ENCODE data around the gene AHNAK.
"Not testable (repeated sequence)": the region's sequence is repeated elsewhere in the genome, so short reads cannot be mapped to it uniquely, and the experiment has no call there.

AHNAK gene

DNA sequence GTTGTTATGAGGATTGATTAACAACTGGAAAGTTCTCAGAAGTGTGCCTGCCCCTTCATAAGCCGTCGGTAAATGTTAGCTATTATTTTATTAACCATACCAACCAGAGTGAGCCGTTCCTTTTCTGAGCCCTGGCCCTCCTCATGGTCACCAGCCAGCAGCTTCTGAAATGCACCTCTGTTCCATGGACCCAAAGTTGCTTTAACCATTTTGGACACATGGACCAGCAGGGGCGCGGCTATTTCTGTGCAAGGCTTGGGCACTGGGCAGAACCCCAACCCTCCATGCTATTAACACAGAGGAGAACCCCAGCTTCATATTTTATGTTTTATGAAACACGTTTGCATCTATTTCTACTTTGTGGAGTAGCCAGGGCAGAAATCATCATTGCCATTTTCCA, 146.3 kb downstream of the AHNAK start:
- no peak for DNase-seq

DNA sequence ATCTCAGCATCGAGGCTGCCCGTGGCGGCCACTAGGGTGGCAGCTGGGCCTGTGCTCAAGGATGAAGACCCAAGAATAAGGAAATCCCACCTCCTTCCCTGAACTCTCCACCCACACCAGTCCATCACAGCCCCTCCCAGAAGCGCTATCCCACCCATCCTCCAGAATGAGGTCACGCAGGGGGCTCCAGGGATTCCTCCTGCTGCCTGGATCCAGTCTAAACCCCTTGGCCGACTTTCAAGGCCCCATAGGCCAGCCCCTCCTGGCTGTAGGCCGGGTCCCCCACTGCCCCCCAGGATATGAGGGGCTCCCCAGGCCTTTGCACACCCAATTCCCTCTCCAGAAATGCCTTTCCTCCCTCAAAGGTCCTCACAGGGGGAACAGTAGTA, 146.7 kb downstream of the AHNAK start:
- DNase-seq = no peak

DNA sequence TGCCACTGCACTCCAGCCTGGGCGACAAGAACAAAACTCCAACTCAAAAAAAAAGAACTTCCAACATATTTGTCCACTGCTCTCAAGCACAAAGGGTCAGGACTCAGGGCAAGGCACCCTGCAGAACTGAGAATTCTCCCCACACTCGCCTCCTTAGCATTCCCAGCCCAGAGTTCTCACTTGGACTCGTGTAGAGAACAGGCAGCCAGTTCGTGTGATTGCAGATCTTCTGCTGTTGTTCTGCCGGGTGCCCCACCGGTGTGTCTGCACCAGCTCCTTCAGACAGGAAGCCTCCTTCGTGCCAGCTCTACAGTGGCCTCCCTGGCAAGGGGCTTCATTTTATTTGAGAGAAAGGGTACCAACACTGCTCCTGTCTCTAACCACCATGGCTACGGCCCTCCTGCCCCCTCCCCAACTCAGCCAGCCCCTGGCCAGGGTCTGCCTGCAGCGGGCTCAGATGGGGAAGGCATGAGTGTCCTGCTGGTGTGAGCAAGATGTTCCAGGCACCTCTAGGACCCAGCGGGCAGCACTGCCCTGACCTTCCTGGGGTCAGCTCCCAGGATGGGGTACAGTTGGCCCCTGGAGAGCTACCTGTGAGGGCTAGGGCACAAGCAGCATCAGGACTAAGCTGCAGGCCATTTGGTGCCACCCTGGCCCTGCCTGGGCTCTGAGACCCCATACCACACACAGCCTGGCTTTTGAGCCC, 147.3 kb downstream of the AHNAK start:
- no peak for DNase-seq

DNA sequence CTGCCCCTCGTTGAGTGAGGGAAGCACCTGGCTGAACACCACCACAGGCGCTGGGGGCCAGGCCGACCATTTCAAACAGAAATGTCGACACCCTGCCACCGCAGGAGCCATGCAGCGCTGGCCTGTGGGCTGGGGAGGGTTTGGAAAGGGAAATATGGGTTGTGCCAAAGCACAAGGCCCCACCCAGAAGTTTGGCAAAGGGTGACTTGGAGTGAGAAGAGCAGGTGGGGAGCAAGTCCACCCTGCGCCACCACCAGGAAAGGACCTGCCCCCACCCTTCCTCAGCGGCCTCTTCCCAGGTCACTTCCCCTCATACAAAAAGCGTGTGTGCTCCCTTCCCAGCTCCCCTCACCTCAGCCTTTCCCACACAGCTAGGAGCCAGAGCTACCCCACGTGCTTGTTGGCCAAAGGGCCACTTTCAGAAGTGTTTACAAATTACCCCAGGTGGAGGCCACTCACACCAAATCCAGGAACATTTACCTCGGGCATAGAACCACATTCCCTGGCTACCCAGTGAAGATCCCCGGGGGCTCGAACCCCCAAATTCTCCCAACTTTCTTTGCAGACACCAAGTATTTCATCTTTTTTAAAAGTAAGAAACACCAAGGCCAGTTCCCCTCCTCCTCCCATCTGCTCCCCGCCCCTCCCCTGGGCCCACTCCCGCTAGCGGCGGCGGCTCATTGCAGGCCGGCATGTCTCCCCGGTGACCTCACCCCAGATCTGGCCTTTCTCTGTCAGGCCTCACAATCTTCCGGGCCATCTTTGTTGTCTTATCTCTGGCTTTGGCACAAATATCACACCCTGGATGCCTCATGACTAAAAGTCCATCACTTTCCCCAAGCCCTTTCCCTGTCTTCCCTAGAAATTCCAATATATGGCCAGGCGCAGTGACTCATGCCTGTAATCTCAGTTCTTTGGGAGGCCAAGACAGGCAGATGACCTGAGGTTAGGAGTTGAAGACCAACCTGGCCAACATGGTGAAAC, 148.3 kb downstream of the AHNAK start:
- no peak for DNase-seq

DNA sequence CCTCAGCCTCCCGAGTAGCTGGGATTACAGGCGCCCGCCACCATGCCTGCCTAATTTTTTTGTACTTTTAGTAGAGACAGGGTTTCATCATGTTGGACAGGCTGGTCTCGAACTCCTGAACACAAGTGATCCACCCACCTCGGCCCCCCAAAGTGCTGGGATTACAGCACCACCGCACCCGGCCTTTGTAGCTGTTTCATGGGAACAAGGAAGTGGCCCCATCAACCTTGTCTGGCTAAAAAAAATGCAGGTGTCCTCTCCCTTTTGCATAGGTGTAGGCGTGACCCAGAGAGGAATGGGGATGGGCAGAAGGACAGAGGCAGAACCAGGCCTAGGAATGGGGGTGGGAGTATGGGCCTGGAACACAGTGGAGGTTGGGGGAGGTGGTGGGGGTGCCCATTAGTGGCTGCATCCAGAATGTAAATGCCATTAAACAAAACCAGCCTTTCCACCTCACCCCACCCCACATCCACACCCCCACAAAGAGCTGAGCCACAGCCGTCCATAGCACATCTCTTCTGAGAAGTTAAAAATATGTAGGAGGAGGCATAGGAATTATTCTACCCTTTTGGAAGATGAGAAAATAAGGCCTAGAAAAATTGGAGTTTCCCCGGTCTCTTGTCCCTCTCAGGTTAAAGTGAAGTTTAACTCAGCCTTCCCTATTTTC, 150.6 kb downstream of the AHNAK start:
- no peak for DNase-seq

DNA sequence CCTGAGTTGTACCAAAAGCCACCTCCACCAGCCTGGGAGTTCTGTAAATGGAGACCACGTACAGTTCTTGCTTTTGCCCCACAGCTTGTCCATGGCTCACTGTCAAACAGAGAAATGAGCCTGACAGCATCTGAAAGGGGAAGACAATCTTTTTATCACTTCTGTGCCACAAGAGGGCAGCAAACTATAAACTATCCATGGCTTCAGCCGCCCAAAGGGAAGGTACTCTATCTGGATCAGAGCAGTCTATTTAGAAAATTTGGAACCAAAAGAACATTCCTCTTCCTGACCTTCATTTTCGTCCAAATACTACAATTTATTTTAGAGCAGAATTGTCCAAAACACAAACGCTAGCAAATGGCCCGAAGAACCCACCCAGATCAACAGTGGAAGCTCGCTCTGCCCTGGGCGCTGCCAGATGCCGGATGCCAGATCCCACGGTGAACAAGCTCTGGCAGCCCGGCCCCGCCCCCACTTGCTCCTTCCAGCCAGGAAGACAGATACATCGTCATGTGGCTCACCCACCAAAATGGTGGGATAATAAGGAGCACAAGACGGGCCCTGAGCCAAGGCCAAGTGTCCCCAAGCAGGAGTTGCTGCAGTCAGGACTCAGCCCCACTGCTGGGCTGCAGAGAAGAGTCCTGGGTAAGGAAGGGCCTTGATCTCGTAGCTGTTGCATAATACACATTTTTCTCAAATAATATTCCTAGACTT, 151.6 kb downstream of the AHNAK start:
- DNase-seq = peak in 1 of 4 experiments; percentile 13

DNA sequence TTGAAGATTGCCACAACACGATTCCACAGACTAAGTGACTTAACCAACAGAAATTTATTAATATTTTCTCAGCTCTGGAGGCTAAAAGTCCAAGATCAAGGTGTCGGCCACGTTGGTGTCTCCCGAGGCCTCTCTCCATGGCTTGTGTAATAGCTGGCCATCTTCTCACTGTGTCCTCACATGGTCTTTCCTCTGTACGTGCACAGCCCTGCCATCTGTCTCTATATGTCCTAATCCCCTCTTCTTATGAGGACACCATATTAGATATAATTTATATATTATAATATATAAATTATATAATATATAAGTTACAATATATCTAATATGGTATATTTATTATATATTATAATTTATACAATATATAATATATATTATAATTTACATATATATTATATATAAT, 152.9 kb downstream of the AHNAK start:
- no peak for DNase-seq

DNA sequence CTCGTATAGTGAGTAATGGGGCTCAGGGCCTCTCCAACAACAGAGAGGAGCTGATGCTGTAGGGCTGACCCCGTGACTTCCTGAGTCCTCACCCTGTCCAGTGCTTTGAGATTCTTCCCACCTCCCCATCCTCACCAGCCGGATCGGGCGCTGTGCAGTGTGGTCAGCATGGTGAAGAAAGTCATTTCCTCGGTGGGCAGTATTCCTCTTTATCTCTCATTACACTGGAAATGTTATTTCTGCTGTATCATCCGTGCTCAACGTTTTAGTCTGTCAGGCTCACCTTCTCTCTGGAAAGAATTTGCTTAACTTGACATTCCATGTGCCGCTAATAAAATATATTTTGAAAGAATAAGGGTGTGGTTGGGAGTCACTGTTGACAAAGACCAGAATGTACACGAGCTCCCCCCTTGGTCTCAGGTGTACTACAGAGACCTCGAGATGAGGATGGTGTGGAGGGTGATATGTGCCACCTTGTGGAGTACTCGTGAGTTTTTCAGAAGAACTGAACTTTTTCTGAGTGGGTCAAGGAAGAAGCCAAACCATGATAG, 153.5 kb downstream of the AHNAK start:
- DNase-seq = no peak

DNA sequence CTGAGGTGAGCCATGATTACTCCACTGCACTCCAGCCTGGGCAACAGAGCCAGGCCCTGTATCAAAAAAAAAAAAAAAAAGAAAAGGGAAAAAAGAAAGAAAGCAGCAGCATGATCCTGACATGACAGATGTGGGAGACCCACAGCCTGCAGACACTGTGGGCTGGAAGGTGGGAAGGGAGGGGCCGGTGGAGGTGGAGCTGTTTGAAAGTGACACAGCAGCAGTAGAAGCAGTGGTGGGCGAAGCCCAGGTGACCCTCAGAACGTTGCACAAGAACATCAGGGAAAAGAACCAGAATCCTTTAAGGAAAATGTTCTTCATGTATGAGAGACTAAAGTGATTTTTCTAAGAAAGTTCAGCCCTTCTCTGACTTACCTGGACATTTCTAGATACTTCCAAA, 154.1 kb downstream of the AHNAK start:
- DNase-seq = no peak

DNA sequence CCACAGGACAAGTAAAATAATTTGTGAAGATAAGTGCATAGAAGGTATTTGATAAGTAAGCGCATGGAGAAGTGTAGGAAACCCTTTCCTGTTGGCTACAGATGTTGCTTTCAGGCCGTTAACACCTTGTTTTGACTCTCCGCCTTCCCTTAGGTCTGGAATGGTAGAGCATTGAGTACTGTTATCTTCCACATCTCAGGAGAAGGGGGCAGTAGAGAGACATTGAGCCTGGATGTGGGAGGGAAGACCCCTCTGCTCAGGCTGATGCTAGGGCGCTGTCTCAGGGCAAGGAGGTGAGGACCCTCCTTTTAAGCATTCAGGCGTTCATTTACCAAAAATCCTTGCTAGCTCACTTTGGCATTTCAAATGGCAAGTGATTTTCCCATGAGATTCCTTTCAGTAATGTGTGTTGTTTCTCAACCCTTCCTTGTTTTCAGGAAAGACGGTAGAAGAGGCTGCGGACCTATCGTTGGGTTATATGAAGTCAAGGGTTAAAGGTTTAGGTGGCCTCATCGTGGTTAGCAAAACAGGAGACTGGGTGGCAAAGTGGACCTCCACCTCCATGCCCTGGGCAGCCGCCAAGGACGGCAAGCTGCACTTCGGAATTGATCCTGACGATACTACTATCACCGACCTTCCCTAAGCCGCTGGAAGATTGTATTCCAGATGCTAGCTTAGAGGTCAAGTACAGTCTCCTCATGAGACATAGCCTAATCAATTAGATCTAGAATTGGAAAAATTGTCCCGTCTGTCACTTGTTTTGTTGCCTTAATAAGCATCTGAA, 154.8 kb downstream of the AHNAK start:
- DNase-seq = no peak

DNA sequence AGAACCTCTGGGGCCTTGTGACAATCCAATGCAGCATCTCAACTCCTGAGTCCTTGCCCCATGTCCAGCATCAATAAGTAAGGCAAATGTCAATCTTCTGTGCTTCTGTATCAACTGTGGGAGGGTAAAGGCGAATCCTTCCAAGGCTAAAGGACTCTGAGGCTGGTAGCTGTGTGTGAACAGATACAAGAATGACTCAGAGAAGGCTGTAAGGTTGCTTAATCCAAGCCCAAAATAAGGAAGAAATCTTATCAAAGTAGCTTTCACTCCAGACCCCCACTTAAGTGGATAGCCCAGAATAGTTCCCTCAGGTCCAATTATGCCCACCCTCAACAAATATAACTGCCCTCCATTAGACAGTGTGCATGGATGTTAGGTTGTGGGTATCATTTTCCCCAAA, 155.9 kb downstream of the AHNAK start:
- DNase-seq = no peak

DNA sequence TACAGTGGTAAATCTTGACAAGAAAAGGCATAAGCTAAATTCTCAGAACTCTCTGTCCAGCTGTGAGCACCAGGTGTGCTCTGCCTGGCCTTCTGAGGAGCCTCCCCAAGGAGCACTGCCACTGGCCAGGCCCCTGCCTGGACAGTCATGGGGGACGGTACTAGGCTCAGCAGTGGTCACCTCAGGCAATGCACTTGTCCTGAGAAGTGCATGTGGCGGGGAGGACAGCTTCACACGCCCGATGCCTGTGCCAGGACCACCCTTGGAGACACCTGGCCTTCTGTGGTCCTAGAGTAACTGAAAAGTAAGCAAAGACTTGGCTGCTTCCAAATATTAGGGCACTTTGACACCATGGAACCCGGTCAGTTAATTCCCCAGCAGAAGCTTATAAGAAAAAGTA, 156.4 kb downstream of the AHNAK start:
- DNase-seq = no peak

DNA sequence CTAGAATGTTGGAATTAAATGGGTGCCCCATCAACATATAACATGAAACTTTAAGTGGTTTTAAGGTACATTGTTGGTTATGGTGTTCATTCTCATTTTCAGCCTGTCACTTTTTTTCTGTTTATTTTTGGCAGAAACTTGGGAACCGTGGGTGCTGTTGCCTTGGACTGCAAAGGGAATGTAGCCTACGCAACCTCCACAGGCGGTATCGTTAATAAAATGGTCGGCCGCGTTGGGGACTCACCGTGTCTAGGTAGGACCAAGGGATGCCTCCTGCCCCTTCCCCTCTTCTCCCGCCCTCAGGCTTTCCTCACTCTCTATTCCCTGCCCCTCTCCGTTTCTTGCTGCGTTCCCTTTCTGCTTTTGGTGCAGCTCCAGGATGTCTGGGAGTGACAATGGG, 157.6 kb downstream of the AHNAK start:
- no peak for DNase-seq

DNA sequence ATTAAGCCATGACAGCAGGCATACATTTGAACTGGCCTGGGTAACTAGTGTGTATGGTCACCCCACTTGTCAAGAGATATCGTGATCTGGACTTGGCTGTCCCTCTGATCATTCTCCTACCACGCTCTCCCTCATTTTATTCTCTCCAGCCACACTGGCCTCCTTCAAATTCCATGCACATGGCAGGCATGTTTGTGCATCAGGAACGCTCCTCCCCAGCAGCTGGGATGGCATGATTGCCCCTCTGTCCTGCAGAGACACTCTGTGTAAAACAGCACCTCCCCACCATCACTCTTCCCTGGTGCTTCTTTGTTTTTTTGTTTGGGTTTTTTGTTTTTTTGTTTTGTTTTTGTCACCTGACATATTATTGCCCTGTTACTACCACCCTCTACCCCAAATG, 159.2 kb downstream of the AHNAK start:
- DNase-seq = no peak

DNA sequence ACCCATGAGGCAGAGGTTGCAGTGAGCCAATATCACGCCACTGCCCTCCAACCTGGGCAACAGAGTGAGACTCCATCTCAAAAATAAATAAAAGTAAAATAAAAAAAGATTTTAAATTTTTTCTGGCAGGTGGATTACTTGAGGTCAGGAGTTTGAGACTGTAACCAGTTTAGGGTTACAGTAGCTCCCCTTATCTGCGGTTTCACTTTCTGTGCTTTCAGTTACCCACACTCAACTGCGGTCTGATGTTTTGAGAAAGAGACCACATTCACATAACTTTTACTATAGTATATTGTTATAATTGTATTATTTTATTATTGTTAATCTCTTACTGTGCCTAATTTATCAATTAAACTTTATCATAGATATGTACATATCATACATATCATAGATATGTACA, 160.5 kb downstream of the AHNAK start:
- DNase-seq = not testable (repeated sequence)

DNA sequence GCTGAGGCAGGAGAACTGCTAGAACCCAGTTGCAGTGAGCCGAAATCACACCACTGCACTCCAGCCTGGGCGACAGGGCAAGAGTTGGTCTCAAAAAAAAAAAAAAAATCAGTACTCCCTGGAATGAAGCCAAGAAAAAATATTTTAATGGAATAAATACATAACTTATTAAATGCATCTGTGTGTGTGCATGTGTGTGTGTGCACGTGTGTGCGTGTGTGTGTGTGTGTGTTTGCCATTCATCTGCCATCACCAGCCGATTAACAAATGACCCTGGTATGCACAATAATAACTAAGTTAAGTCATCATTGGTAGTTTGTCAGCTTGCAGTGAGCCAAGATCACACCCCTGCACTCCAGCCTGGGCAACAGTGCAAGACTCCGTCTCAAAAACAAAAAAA, 162.8 kb downstream of the AHNAK start:
- DNase-seq = no peak

All from activated naive CD4-positive, alpha-beta T cell (primary cell).